HG03469 (cell line): ENCODE results near the gene CRIM1.
A peak's percentile ranks its signal among the peaks of the same experiment; 100 is the strongest.

Source experiments
- ATAC-seq: cut with Tn5 transposase; IDR thresholded peaks from one replicate; pipeline ENCODE4 v1.9.1; 2021; ENCODE audit warnings: mild to moderate bottlenecking, moderate library complexity, moderate number of reproducible peaks; ENCODE audit not compliant: unreplicated experiment

Gene CRIM1

DNA sequence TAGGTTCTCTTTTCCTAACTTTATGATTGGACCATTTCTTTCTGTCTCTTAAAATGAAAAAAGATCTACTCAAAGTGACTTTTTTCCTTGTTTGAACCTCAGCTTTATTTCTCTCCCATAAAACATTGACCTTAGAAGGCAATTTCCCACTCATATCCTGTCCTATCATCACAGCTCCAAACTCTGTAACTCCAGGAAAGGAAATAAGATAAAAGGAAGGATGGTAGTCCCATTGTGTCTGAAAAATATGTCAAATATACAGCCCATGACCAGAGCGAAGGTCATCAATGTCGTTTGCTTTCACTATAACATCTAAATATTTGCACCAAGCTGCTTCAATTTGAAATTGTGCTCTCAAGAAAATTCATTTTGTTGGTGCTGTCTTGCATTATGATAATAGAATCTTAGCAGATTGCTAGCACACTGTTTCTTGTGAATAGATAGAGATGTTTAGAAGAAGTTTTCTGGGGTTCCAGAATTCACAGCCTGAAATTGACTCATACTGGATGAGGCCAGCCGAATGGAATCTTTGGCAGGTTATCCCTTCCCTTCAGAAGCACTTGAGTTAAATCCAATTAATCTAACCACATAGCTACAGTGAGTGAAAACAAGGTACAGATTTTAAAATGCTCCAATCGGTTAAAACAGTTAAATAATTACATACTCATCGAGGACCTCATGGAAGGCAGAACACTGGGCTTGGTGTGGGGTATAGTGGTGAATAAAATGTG lies 95.1 kb downstream of the CRIM1 start:
- no peak for ATAC-seq

DNA sequence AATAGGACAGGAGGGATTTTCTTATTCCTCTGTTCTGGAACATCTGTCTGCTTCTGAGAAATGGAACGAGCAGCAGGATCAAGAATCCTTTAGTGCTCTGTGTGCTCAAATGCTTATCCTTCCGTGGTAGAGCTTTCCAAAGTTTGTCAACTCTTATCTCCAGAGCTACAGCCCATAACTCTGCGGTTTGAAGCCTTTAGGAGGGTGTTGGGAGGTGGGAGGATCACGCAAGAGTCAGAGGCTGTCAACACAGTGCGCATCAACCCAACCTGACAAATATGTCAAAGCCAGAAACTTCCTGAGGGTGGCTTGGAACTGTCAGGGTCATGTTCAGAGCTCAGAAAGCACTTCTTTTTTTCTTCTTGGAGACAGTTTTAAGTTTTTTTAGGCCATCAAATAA lies 95.9 kb downstream of the CRIM1 start:
- no peak for ATAC-seq

DNA sequence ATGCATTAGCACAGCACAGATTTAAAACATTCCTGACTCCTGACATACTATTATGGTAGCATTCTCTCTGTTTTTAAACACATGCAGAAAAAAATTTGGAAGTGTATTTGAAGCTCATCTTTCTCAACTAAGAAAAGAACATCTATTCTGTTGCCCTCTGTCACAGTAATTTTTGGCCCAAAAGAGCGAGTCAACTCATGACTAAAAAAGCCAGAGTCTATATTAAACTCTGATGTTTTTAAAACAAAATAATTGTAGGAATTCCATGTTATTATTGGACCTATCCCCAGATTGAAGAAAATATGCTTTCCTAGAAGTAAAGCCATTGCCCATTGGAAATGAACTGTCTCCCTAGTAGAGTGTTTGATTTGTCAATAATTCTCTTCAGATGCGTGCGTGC lies 96.7 kb downstream of the CRIM1 start:
- no peak for ATAC-seq

DNA sequence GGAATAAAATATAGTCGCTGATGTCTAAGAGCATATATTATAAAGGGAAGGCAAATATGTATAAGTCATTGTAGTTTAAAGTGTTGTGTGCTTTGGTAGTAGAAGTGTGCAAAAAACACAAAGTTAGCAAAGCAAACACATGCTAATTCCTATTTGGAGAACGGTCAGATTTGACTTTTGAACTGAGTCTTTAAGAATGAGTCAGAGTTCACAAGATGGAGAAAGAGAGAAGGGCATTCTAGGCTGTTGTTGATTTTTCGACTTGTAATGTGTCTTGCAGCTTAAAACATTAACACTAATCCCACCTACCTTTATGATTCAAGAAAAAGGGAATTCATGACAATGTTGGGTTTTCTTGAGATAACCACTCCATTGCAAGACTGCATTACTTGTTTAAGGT lies 98.1 kb downstream of the CRIM1 start:
- no peak for ATAC-seq

DNA sequence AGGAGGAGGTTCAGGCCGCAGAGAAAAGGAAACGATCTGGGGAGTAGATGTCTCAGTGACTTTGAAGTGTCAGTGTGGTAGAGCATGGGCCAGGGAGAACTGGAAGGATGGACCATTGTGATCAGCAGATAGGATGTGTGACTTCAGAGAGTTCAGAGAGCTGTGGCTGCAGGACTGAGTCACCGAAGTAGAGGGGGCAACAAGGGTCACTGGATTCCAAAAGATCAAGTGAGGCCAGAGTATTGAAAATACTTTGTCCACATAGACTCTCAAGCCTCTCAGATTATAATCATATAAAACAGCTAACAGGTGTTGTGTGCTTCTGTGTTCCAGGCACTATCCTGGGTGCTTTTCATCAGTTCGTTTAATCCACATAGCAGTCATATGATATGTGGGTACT lies 99.4 kb downstream of the CRIM1 start:
- ATAC-seq = no peak

DNA sequence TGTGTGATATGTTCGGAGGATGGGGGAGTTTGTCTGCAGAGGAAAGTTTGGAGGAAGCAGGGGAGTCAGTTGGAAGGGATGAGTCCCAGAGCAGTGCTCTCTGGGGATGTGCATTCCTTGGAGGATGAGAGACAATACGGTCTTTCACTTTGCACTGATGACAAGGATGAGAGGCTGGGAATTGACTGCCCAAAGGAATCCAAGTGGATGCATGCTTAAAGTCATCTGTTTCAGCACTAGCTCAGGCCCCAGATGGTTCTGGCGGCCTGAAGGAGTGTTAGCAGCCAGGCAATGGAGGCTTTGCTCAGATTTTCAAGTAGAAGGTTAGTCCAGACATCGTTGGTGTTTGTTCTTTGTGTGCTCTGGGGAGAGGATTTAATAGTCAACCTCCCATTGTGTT lies 100.2 kb downstream of the CRIM1 start:
- ATAC-seq = no peak

DNA sequence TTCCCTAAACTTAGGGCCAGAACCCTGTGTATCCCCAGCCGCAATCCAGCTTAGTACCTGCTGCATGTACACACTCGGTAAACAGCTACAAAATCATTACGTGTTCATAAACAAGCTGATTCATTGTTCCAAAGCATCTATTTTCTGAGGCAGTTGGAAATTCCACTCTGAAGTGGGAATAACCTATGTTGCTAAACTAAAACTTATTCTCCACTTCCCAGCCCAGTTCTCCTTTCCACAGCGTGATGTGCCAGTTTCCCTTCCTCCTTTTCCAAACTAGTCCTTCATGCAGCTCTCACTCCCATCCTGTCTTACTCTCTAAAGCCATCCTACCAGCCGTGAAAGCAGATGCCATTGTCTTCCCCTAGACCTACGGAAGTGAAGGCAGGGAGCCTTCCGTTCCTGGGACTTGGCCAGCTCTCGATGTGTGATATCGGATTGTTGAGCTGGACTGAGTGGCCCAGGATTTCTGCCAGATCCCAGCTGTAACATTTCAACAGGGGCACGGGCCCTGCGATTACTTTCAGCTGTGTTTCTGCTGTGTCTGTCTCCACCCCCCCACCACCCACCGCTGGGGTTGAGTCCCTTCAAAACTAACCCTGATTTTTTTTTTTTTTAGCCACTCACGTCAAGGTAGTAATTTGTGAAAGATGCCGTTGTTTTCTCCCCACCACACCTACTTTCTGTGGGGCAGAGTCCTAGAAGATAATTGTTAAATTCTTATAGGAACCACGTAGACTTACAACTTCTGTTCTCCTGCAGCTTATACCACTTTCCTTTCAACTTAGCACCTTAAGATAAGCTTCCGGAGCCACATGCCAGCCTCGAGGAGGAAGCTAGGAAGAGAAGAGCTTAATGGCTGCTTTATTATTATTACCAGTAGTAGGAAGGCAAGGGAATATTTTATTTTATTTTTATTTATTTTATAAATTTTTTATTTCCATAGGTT lies 100.9 kb downstream of the CRIM1 start:
- no peak for ATAC-seq

DNA sequence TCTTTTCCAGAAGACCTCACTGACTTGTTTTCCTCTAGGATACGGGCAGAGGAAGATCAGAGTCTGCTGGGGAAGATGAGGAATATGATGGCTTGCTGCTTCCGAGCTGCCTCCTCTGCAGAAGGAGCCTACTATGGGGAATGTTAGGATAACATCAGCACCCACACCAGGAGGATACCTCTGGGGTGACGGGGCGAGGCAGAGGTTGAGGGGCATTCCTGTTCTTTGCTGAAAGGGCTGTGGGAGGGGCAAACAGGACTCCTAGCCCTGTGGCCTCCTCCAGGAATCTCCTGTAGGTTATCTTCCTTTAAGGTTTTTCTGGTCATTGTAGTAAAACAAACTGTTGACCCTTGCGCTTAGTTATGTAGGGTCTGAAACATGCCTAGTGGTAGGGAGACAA lies 102.5 kb downstream of the CRIM1 start:
- no peak for ATAC-seq

DNA sequence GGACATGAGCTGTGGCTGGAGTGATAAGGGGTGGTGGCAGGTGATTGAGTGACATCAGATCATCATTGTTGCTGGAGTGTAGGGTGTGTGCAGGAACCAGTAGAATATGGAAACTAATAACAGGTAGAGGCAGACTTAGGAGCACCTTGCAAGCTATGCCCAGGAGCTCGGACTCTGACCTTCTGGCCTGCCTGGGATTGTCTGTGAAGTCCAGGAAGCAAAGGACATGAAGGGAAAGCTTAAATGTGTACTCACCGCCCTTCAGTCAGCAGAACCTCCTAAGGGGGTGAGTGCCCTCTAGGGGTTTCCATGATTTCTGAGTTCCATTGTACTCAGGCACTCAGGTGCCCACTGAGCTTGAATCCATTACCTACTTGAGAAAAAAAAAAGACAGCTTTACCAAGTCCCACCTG lies 104.2 kb downstream of the CRIM1 start:
- ATAC-seq = no peak

DNA sequence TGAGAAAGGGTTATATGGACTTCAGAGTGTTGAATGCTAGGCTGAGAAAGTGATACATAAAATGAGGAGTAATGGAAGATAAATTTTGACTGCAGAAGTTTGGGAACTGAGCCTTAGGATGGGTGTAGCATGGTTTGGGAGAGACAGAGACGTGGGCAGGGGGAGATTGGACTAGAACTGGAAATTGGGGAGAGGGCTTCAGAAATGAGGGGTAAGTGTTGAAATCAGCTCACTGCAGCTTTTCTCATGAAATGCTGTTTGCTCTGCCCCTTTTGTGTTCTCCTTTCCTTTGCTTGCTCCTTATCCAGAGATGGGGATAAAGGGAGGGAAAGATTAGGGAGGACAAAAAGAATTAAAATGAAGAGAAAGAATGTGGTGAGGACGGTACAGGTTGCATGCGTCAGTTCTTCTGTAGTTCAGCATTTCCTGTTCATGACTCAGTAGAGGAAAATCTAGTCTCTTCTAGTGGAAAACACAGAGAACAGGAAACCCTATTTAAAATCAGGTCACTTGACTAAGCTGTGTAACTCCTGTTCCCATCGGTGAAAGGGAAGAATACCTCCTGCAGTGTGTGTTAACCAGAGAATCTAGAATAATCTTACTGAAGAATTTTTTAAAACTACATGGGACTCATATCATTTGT lies 105.6 kb downstream of the CRIM1 start:
- ATAC-seq = peak; percentile 60

DNA sequence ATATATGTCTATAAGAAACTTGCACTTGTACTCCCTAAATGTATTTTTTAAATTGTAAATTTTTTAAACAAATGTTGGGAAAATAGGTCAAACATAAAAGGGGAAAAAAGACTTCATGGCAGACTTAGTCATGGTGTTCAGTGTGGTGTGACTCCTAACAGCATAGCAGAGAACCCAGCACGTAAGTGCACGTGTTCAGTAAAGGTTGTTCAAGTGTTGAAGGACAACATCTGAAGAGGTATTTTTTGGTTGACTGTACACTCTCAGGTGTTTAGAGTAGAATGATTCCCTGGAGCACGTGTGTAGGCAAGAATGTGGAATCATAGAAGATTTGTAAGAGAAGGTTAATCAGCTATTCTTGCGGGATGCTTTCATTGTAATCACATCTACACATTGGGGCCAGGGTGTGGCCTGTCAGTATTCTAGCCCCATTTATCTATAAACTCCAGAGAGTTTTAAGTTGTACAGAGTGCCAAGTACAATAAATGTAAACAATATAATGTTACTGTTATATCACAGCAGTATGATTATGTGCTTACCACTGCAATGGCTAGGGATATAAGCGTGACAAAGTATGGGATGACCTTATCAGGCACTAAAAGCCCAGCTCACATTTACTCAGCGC lies 106.8 kb downstream of the CRIM1 start:
- no peak for ATAC-seq

DNA sequence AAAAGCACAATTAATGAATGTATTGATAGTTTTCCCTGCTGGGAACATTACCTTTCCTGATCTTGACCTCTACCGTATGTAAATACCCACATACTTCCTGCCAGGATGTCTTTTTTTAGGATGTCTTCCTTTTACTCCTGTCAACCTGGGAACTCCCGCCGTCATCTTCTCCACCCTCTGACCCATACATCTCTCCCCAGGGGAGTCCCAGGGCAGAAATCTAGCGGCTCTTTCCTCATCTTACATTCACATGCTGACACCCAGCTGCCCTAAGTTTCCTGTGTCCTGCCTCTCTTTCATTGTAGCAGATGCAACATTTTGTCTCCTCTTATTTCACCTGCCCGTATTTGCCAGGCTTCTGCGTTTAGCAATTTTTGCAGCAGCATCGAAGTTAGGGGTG lies 107.8 kb downstream of the CRIM1 start:
- ATAC-seq = no peak

DNA sequence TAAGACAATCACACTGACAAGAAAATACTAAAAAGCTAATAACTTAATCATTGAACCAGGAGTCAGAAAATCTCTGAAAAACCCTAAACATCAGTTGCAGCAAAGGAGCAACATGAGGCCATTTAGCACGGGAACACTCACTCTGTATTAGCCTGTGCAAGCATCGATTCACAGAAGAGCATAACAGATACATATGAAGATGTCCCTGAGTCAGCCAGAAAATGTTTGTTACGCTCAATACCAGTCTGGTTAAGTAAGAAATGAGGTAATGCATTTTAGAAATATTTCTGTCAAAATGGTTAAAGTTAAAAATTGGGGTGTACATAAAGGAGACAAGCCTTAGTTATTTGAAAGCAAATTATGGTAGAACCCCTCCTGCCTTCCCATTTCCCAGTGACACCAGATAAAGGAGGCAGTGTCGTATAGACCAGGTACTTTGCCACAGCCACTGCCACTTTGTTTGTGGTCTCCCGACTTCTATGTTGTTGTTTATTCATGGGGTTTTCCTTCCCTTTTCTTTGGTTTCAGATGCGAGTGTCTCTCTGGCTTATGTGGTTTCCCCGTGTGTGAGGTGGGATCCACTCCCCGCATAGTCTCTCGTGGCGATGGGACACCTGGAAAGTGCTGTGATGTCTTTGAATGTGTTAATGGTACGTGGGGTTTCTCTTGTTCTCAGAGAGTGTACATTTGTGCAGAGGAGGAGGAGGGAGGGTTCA lies 108.6 kb downstream of the CRIM1 start:
- ATAC-seq = no peak

DNA sequence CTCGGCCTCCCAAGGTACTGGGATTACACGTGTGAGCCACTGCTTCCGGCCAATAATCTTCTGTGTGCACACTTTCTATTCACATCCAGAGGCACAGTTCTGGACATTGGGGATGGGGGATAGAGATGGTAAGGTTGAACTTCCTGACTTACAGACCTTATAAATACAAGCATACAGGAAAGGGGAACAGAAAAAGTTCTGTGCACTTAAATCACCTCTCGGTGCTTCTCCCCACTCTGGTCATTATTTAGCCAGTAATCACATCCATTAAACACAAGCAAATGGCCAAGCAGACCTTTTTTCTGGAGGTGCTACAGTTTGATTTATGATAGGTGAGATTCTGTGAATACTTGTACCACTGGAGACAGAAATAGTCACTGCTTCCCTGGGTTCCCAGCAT lies 110.6 kb downstream of the CRIM1 start:
- no peak for ATAC-seq

DNA sequence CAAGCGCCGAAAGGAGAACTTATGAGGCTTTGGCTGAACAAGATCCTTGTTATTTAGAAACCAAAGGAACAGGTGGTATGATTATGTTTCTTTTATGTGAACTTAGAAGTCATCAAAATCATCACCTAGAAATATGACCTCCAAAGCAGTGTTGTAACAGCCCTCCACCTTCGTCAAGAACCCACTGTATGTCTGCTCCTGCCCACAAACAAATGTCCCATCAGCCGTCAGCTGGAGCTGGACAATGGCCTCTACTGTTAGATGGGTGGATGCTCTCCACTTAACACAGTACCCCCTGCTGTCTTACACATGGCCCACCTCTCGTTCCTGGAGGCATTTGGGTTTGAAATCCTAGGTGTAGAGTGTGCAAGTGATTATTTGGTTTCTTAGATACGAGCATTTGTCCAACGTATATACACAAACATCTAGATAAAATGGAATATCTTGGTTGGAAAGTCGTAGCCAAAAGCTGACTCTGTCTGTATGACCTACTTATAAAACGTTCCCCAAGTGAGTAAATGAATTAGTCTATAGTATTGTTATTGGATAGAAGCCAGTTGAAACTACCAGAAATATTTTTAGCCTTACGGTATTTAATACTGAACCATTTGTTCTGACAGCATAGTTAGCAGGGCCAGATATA lies 113.0 kb downstream of the CRIM1 start:
- no peak for ATAC-seq

DNA sequence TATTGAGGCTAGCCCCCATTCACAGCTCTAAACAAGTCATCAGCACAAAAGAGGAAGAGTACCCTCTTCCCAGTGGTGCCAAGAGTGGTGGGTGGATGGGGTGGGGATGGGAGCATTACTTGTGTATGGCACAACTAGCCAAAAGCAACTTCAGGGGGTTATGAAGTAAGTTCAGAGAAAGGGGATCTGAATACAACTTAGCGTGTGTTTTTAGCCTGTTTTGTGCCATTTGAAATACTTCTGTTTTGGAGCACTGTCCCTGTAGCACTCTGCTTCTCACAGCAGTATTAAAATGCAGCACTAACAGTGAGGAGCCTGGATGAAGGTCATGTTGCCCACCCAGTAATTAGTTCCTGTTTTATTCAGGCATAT lies 113.5 kb downstream of the CRIM1 start:
- ATAC-seq = no peak

DNA sequence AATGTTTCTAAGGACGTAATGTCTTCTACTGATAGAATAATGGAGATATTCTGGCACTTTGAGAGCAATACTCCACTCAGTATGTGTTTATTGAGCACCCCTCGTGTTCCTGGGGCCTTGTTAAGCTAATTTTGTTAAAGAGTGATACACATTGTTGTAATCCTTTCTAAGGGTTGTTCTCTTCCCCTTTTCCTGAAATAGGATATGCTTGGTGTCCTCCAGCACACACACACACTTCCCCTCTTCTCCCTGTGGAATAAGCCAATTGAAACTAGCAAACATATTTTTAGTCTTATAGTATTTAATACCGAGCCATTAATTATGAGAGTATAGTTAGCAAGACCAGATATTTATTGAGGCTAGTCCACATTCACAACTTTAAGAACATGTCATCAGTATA lies 114.1 kb downstream of the CRIM1 start:
- ATAC-seq = no peak

DNA sequence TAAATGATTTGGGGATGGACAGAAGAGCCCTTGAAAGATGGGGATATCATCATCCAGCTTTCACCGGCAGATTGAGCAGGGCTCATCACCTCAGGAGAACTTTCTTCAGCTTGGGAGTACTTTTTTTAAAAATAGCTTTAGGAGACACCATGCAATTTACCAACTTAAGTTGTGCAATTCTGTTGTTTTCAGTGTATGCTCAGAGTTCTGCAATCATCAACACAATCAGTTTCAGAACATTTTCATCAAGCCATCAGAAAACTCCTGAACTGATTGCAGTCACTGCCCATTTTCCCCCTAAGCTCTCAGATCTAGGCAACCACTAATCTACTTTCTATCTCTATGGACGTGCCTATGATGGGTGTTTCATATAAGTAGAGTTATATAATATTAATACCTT lies 117.7 kb downstream of the CRIM1 start:
- ATAC-seq = no peak

DNA sequence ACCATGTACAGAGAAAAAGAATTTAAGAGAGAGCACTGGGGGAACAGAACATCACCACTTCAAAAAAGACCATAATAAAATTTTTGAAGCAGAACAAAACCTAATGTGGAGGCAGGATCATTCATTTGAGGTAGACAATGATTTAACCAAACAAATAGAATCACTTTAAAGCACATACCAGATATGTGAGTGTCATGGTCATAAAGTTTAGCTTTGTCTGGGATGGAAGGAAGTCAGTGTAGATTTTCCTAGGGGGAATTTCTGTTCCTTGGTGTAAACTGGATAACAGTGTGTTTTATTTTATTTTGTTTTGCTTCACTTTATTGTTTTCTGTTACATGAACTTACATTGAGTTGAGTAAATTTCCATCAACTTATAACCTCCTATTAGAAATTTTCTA lies 120.8 kb downstream of the CRIM1 start:
- no peak for ATAC-seq

DNA sequence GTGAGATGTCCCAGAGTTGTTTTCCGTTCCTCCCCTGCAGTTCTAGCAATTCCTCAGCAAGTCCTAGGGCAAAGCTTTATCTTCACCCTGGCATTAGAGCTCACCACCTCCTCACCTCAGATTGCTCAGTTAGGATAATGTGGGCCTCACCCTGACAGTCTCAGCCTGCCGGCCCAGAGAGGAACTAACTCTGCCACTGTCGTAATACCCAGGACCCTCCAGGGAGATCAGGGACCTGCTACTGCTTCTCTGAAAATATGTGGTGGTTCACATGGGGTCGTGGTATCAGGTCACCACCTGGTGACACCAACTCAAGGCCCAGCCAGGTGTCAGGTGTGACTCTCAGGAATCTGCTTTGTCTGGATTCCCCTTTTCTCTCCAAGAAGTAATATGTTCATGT lies 121.7 kb downstream of the CRIM1 start:
- ATAC-seq = no peak
